RWPE2 (cell line): ENCODE measurements around the gene PTPMT1.
A peak's percentile ranks its signal among the peaks of the same experiment; 100 is the strongest.

Experiments
- ATAC-seq: fragments of 200-7000 bp; cut with Tn5 transposase; 3 replicates; pipeline ENCODE4 v1.9.1; 2021; ENCODE audit warnings: low read depth
- DNase-seq: peaks from one replicate; pipeline ENCODE4 v3.0.0-alpha.2; 2020; ENCODE audit warnings: low spot score
- H3K27ac ChIP-seq: fragments of 450-650 bp; 2 replicates; pipeline ENCODE4 v1.5.1; 2017; ENCODE audit warnings: mild to moderate bottlenecking; ENCODE audit not compliant: poor library complexity, severe bottlenecking
- H3K27me3 ChIP-seq: fragments of 250-450 bp; sonication (Bioruptor Pico); 2 replicates; pipeline ENCODE4 v1.5.1; 2021; ENCODE audit warnings: mild to moderate bottlenecking, moderate library complexity; ENCODE audit not compliant: insufficient read depth, poor library complexity, severe bottlenecking
- H3K36me3 ChIP-seq: fragments of 250-450 bp; sonication (Bioruptor Pico); 2 replicates; pipeline ENCODE4 v1.5.1; 2020; ENCODE audit warnings: low read depth, mild to moderate bottlenecking, moderate library complexity
- H3K4me1 ChIP-seq: fragments of 250-450 bp; sonication (Bioruptor Pico); 2 replicates; pipeline ENCODE4 v1.5.1; 2021; ENCODE audit warnings: mild to moderate bottlenecking, moderate library complexity; ENCODE audit not compliant: insufficient read depth, poor library complexity, severe bottlenecking
- H3K4me3 ChIP-seq: fragments of 250-450 bp; sonication (Bioruptor Pico); 2 replicates; pipeline ENCODE4 v1.5.1; 2021; ENCODE audit warnings: mild to moderate bottlenecking, moderate library complexity; ENCODE audit not compliant: severe bottlenecking
- H3K9me3 ChIP-seq: fragments of 250-450 bp; sonication (Bioruptor Pico); 2 replicates; pipeline ENCODE4 v1.5.1; 2021; ENCODE audit warnings: mild to moderate bottlenecking, moderate library complexity; ENCODE audit not compliant: severe bottlenecking
- TF ChIP-seq, protein P1 (sequence below): fragments of 450-650 bp; IDR thresholded peaks from one replicate; pipeline ENCODE4 v1.5.1; 2017; ENCODE audit warnings: mild to moderate bottlenecking, moderate library complexity; ENCODE audit not compliant: poor library complexity, severe bottlenecking

PTPMT1 gene, protein sequence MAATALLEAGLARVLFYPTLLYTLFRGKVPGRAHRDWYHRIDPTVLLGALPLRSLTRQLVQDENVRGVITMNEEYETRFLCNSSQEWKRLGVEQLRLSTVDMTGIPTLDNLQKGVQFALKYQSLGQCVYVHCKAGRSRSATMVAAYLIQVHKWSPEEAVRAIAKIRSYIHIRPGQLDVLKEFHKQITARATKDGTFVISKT

DNA sequence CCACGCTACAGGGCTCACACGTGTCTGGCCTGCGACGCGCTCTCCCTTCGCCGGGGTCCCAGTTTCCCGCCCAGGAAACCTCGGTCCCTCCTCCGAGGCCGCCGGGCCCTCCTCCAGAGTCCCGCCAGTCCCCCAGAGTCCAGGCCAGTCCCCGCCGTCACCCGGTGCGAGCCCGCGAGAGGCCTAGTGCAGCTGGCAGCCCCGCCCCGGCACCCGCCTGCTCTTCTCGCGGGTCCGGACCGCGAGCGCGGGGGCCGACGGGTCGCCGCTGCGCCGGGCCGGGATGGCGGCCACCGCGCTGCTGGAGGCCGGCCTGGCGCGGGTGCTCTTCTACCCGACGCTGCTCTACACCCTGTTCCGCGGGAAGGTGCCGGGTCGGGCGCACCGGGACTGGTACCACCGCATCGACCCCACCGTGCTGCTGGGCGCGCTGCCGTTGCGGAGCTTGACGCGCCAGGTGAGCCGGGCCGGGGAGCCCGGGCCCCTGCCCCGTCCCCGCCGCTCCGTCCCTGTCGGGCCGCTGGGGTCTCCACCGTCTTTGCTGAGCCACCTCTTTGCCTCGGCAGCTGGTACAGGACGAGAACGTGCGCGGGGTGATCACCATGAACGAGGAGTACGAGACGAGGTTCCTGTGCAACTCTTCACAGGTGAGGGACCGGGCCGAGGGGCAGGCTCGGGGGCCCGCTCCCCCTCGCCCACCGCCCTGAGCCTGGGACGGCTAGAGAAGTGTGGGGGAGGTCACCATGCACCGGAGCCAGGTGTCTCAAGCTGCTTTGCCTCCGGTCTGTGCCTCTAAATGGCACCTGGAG is at the start of gene PTPMT1:
TSS of gene PTPMT1 (plus strand) at position 260 of the 809 bp plus-strand sequence. CDS start at position 284, 24 bp downstream.
- Histone ChIP-seq H3K4me1 (peaks cover 3% of the 10 kb centered on the region), H3K27me3 (no peaks in the 10 kb centered on the region), H3K36me3 (peaks cover 31% of the 10 kb centered on the region), H3K27ac (peak within 1 kb of the TSS; percentile 51), H3K4me3 (peak within 1 kb of the TSS; percentile 61), H3K9me3 (no peaks in the 10 kb centered on the region)
- TF ChIP-seq, protein P1, sequence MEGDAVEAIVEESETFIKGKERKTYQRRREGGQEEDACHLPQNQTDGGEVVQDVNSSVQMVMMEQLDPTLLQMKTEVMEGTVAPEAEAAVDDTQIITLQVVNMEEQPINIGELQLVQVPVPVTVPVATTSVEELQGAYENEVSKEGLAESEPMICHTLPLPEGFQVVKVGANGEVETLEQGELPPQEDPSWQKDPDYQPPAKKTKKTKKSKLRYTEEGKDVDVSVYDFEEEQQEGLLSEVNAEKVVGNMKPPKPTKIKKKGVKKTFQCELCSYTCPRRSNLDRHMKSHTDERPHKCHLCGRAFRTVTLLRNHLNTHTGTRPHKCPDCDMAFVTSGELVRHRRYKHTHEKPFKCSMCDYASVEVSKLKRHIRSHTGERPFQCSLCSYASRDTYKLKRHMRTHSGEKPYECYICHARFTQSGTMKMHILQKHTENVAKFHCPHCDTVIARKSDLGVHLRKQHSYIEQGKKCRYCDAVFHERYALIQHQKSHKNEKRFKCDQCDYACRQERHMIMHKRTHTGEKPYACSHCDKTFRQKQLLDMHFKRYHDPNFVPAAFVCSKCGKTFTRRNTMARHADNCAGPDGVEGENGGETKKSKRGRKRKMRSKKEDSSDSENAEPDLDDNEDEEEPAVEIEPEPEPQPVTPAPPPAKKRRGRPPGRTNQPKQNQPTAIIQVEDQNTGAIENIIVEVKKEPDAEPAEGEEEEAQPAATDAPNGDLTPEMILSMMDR, result no peak
- no peak for DNase-seq
- peak; percentile 89 for ATAC-seq

DNA sequence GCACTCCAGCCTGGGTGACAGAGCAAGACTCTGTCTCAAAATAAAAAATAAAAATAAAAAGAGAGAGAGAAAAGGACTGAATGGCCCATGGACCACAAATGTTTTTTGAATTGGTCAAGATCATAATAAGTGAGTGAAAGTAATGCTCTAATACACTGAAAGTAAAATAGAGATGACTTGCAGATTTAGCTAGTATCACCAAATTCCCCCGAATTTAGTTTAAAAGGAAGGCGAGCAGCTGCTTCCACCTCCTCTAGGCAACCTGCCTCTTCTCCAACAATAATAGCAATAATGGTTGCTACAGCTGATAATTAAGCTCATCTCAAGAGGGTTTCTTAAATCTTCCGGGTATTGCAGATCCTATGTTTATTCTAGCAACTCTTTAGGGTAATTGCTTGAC is 49.2 kb upstream of the PTPMT1 start:
- peaks cover 53% of the 10 kb centered on the region for H3K4me1 ChIP-seq
- no peak overlapping the region for H3K4me3 ChIP-seq
- DNase-seq, result no peak
- H3K9me3 ChIP-seq, result no peaks in the 10 kb centered on the region
- ATAC-seq, result no peak
- TF ChIP-seq, protein P1, result no peak
- H3K27ac ChIP-seq, result peak overlapping the region; percentile 90
- peaks cover 9% of the 10 kb centered on the region; the same call in 1 of the 2 replicates for H3K36me3 ChIP-seq
- no peaks in the 10 kb centered on the region for H3K27me3 ChIP-seq

DNA sequence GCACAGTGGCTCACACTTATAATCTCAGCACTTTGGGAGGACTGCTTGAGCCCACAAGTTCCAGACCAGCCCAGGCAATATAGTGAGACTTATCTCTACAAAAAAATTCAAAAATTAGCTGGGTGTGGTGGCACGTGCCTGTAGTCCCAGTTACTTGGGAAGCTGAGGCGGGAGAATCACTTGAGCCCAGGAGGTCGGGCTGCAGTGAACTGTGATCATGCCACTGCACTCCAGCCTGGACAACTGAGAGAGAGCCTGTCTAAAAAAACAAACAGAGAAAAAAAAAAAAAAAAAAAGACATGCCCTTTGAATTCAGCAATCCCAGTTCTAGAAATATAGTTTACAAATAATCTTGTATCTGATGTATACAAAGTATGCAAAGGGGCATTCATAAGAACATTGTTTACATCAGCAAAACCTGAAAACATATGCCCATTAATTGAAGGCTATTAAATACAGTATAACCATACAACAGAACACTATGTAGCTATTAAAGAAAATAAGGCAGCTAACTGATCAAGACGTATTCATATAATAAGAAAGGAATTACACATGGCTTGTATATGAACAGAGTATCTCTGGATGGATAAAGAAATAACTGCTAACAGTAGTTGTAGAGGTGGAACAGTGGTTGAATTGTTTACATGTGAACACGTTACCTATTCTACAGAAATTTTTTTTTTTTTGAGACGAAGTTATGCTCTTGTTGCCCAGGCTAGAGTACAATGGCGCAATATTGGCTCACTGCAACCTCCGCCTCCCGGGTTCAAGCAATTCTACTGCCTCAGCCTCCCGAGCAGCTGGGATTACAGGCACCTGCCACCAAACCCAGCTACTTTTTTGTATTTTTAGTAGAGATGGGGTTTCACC is 48.2 kb upstream of the PTPMT1 start:
- Histone ChIP-seq H3K27ac (peak overlapping the region; percentile 90), H3K27me3 (no peaks in the 10 kb centered on the region), H3K4me1 (peaks cover 43% of the 10 kb centered on the region), H3K36me3 (peaks cover 13% of the 10 kb centered on the region; the same call in 1 of the 2 replicates), H3K9me3 (no peaks in the 10 kb centered on the region), H3K4me3 (no peak overlapping the region)
- ATAC-seq (no peak), DNase-seq (no peak)
- TF ChIP-seq, protein P1, result no peak

DNA sequence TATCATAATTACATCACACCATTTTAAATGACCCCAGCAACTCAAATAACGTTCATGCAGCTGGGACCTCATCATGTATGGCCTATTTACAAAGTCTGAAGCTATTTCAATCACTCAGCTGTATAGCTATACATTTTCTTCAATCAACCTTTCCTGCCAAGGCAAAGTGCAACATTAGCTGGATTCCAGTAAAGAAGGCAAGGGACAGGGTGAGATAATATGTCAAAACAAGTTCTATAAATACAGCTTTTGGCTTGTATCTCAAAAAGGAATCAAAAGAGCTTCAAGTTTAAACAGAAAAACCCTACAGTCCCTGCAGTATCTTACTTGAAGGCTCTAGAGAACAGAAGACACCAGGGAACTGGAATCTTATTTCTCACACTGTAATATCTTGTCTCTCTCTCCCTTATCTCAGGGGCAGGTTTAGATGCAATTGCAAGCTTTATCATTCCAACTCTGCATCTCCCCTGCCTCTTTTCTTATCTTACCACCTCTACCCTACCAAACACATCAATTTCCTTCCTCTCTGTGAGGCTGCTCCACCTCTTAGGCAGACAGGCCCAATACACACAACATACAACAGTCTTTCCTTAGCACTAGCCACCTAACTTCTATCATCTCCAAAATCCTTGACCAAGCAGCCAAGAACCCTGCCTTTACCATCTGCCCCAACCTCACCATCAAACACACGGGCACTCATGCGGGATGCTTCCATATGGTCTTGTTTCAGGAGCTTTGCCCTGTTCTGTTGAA is 47.0 kb upstream of the PTPMT1 start:
- H3K9me3 ChIP-seq, result no peaks in the 10 kb centered on the region
- peaks cover 38% of the 10 kb centered on the region for H3K4me1 ChIP-seq
- no peak overlapping the region for H3K4me3 ChIP-seq
- TF ChIP-seq, protein P1, result no peak
- no peaks in the 10 kb centered on the region for H3K27me3 ChIP-seq
- DNase-seq, result no peak
- 0 out of 2 replicates have a peak, but pooled peaks cover 13% of the 10 kb centered on the region for H3K36me3 ChIP-seq
- no peak for ATAC-seq
- H3K27ac ChIP-seq, result peak overlapping the region; percentile 90
